B cell (primary cell): ENCODE data around the gene TXN. TPM values are rescaled to one million over a fixed set of nuclear protein-coding genes. Genes with fewer than 3 reads are reported as not detected.

Experiments used
- ATAC-seq: fragments of 200-7000 bp; cut with Tn5 transposase; one replicate; pipeline ENCODE4 v1.10.0; 2021; ENCODE audit warnings: low read depth, mild to moderate bottlenecking, moderate number of reproducible peaks, moderate library complexity
- CTCF ChIA-PET: fragments of 350-600 bp; sonication (Branson Sonifier 250); formaldehyde crosslinking; loops from one replicate; lab custom pipeline; 2021; ENCODE audit warnings: antibody characterized with exemption, inconsistent platforms; lab: Charles Lee
- POLR2A ChIA-PET: fragments of 350-600 bp; sonication (Branson Sonifier 250); formaldehyde crosslinking; loops from one replicate; lab custom pipeline; 2021; ENCODE audit warnings: antibody characterized with exemption; lab: Charles Lee
- DNase-seq: peaks from one replicate; pipeline ENCODE4 v3.0.0; 2013
- H2AFZ ChIP-seq: 2 replicates; pipeline ENCODE4 v1.6.1; 2012; ENCODE audit warnings: mild to moderate bottlenecking, low read depth, low read length; ENCODE audit not compliant: insufficient read depth, poor library complexity, severe bottlenecking
- H3K27ac ChIP-seq, 2 donors: 1 replicate in 1 of 2; 2 replicates in 1 of 2; pipeline ENCODE4 v1.5.1; 2012 to 2013; ENCODE audit warnings: low read length in 2 of 2, mild to moderate bottlenecking in 2 of 2, moderate library complexity in 1 of 2
- H3K27me3 ChIP-seq, 4 experiments: fragments of 200-600 bp in 1 of 4; sonication (generic) in 1 of 4; replicated peaks in 1 of 4; 1 replicate in 2 of 4; 2 replicates in 2 of 4; pipeline versions ENCODE4 v1.6.1 to v1.7.0; 2013 to 2016; ENCODE audit warnings: low read length in 3 of 4, mild to moderate bottlenecking in 2 of 4, mixed read lengths in 1 of 4, moderate library complexity in 1 of 4; ENCODE audit not compliant: insufficient read depth in 4 of 4, control insufficient read depth in 3 of 4; ENCODE audit errors: control extremely low read depth in 1 of 4
- H3K36me3 ChIP-seq, 2 experiments: replicated peaks in 1 of 2; 1 replicate in 1 of 2; 2 replicates in 1 of 2; pipeline versions ENCODE4 v1.6.1 to v1.7.1; 2013; ENCODE audit warnings: low read length in 1 of 2; ENCODE audit not compliant: insufficient read depth in 2 of 2, control insufficient read depth in 1 of 2; ENCODE audit errors: control extremely low read depth in 1 of 2, extremely low read depth in 1 of 2
- H3K4me1 ChIP-seq, 2 donors: fragments of 200-600 bp in 1 of 2; sonication (generic) in 1 of 2; 1 replicate in 1 of 2; 2 replicates in 1 of 2; pipeline versions ENCODE4 v1.5.1 to v1.6.1; 2013 to 2017; ENCODE audit warnings: low read length in 2 of 2; ENCODE audit not compliant: control insufficient read depth in 2 of 2, insufficient read depth in 2 of 2
- H3K4me2 ChIP-seq: replicated peaks from 2 replicates; pipeline ENCODE3; 2012; ENCODE audit warnings: mild to moderate bottlenecking, low read depth, low read length; ENCODE audit not compliant: poor library complexity, severe bottlenecking
- H3K4me3 ChIP-seq, 5 experiments: fragments of 200-600 bp in 1 of 5; sonication (generic) in 1 of 5; 1 replicate in 3 of 5; 2 replicates in 2 of 5; pipeline versions ENCODE4 v1.5.1 to v1.7.0; 2011 to 2016; ENCODE audit warnings: low read length in 4 of 5, mild to moderate bottlenecking in 4 of 5, low read depth in 2 of 5, control low read depth in 1 of 5, moderate library complexity in 1 of 5; ENCODE audit not compliant: insufficient read depth in 1 of 5; ENCODE audit errors: control extremely low read depth in 1 of 5, extremely low read depth in 1 of 5
- H3K79me2 ChIP-seq: fragments of 200-600 bp; sonication (generic); one replicate; pipeline ENCODE4 v1.6.0; 2016; ENCODE audit warnings: low read length; ENCODE audit not compliant: control insufficient read depth, insufficient read depth
- H3K9ac ChIP-seq: fragments of 200-600 bp; sonication (generic); 2 replicates; pipeline ENCODE4 v1.6.1; 2017; ENCODE audit warnings: mild to moderate bottlenecking, low read length, moderate library complexity
- H3K9me3 ChIP-seq, 3 donors: one replicate each; pipeline versions ENCODE4 v1.6.1 to v1.7.1; 2013; ENCODE audit warnings: low read length in 2 of 3; ENCODE audit not compliant: control insufficient read depth in 2 of 3, insufficient read depth in 1 of 3; ENCODE audit errors: control extremely low read depth in 1 of 3
- H4K20me1 ChIP-seq: 2 replicates; pipeline ENCODE4 v1.6.0; 2012; ENCODE audit warnings: mild to moderate bottlenecking, low read length; ENCODE audit not compliant: insufficient read depth, control insufficient read depth, poor library complexity, severe bottlenecking
- H3K27ac Mint-ChIP-seq: one replicate; pipeline ENCODE4 v1.8.0; 2021; ENCODE audit warnings: mixed read lengths
- H3K27me3 Mint-ChIP-seq: one replicate; pipeline ENCODE4 v1.8.0; 2021; ENCODE audit warnings: mixed read lengths
- H3K4me1 Mint-ChIP-seq: one replicate; pipeline ENCODE4 v1.8.0; 2021; ENCODE audit warnings: mixed read lengths
- H3K4me3 Mint-ChIP-seq: one replicate; pipeline ENCODE4 v1.8.0; 2021; ENCODE audit warnings: mixed read lengths
- H3K9me3 Mint-ChIP-seq: one replicate; pipeline ENCODE4 v1.8.0; 2022; ENCODE audit warnings: mixed read lengths; ENCODE audit not compliant: insufficient read depth
- CTCF ChIP-seq: fragments of 200-600 bp; IDR thresholded peaks from one replicate; pipeline ENCODE4 v1.8.0; 2022; ENCODE audit warnings: antibody characterized with exemption, mild to moderate bottlenecking
- EZH2 ChIP-seq: IDR thresholded peaks from 2 replicates; pipeline ENCODE4 v1.6.1; 2012; ENCODE audit warnings: borderline replicate concordance, low read depth, mild to moderate bottlenecking, moderate library complexity, low read length; ENCODE audit not compliant: insufficient read depth, poor library complexity, severe bottlenecking
- WGBS: methylation state at CpG from one replicate; pipeline ENCODE4 v1.1.5; 2013; ENCODE audit warnings: missing lambda C conversion rate; ENCODE audit not compliant: insufficient coverage; 5-methylcytosine and 5-hydroxymethylcytosine counted together
- intact Hi-C: fragments of 100-400 bp; cut with micrococcal nuclease; formaldehyde crosslinking; loops from one replicate; pipeline ENCODE4 v1.10.0; 2022
- polyA plus RNA-seq: library from polyadenylated mRNA; depleted of rRNA; stranded (reverse); fragments of >200 nt; gene quantifications from 2 replicates; pipeline ENCODE4 v1.2.3, GENCODE V29; 2012
- total RNA-seq, 2 donors: library from RNA; stranded (reverse); fragments of 120-200 nt in 1 of 2; gene quantifications; 1 replicate in 1 of 2; 2 replicates in 1 of 2; pipeline versions ENCODE4 v1.2.3 to v1.2.4, GENCODE V29; 2013 to 2022

Gene TXN
- total and polyA plus RNA-seq, 2 donors (not counting 1 experiment from before 2014, with no cell fraction given) = 20.2 to 29.0 TPM

DNA sequence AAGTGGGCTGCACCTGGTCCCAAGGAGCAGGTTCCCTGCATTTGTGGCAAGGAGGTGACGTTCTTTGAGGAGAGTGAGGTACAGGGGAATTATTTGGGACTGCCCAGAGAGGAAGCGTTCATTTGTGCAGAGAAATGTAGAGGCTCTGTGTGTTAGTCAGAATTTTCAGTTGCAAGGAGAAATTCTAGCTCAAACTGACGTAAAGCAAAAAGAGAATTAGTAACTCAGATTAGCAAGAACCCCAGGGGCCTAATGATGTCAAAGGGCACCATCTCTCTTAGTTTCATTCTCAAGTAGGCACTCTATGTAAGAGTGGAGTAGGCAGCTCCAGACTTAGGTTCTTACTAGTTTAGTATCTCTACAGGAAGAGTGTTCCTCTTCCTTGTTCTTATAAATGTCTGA is 2.4 kb upstream of the TXN start:
- Mint-ChIP-seq H3K27ac (no peak overlapping the region), H3K27me3 (no peaks in the 10 kb centered on the region), H3K4me3 (no peak overlapping the region), H3K4me1 (peaks cover 22% of the 10 kb centered on the region), H3K9me3 (no peaks in the 10 kb centered on the region)
- ChIA-PET CTCF (no interaction called here), POLR2A (no interaction called here)
- intact Hi-C loops = loop anchor here (5.0 to 10.0 kb wide), 5 partner anchors 94 to 1636 kb away; partner anchors contain the start of genes CTNNAL1, ECPAS and UGCG
- no peak for DNase-seq
- H3K9me3 ChIP-seq = no peaks in the 10 kb centered on the region
- TF ChIP-seq CTCF = no peak
- TF ChIP-seq EZH2 = no peak
- peak overlapping the region; percentile 18 for H2AFZ ChIP-seq
- no peaks in the 10 kb centered on the region for H3K79me2 ChIP-seq
- 100% methylated on average over 1 of the region's 3 CpGs for WGBS
- no peak overlapping the region for H3K4me3 ChIP-seq
- H3K36me3 ChIP-seq = no peaks in the 10 kb centered on the region
- H3K27me3 ChIP-seq = no peaks in the 10 kb centered on the region
- H3K4me2 ChIP-seq = no peak overlapping the region
- no peak for ATAC-seq
- H3K27ac ChIP-seq = no peak overlapping the region
- H3K9ac ChIP-seq = no peak overlapping the region
- H3K4me1 ChIP-seq = peaks cover 5 to 21% of the 10 kb centered on the region in 2 donors
- H4K20me1 ChIP-seq = no peaks in the 10 kb centered on the region

DNA sequence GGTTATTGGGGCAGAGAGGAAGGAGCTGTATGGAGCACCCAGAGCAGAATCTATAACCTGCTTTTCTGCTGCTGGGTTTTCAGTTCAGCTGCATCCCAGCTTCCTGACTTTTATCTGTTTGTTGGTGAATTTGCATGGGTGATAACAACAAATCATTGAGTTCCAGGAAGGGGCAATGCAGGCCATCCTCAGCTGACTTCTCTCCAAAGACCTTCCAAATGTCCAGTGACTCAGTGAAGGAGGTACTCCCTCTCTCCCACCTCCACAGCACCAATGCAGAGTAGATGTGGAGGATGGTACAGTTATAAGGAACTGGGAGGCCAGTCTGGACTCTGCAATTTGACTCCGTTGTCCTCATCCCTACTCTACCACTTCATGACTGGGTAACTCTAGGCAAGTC is 1.6 kb upstream of the TXN start:
- H3K79me2 ChIP-seq = no peaks in the 10 kb centered on the region
- DNase-seq = no peak
- H3K27me3 ChIP-seq = no peaks in the 10 kb centered on the region
- CTCF ChIA-PET = no interaction called here
- H3K27ac ChIP-seq = no peak overlapping the region
- H3K9ac ChIP-seq = no peak overlapping the region
- no CpG with 5 or more reads among the region's 1 CpG for WGBS
- H2AFZ ChIP-seq = peak overlapping the region; percentile 93
- H3K36me3 ChIP-seq = no peaks in the 10 kb centered on the region
- H3K4me3 ChIP-seq = peak overlapping the region in 1 of 5 experiments; percentile 75
- no peak overlapping the region for H3K4me2 ChIP-seq
- no peaks in the 10 kb centered on the region for H3K27me3 Mint-ChIP-seq
- H3K4me1 ChIP-seq = peaks cover 5 to 21% of the 10 kb centered on the region in 2 donors
- H3K4me3 Mint-ChIP-seq = no peak overlapping the region
- no peaks in the 10 kb centered on the region for H3K9me3 Mint-ChIP-seq
- no peaks in the 10 kb centered on the region for H4K20me1 ChIP-seq
- no peak overlapping the region for H3K27ac Mint-ChIP-seq
- H3K9me3 ChIP-seq = no peaks in the 10 kb centered on the region
- TF ChIP-seq CTCF = no peak
- no peak for TF ChIP-seq EZH2
- ATAC-seq = no peak
- POLR2A ChIA-PET = no interaction called here
- H3K4me1 Mint-ChIP-seq = peaks cover 24% of the 10 kb centered on the region
- intact Hi-C loops = loop anchor here (2.0 to 10.0 kb wide), 6 partner anchors 93 to 1637 kb away; partner anchors contain the start of genes CTNNAL1, ECPAS and UGCG
